IPS-18a (cell line): ENCODE measurements around the gene ARHGAP15.

ENCODE experiments used
- H3K27ac ChIP-seq: one replicate; pipeline ENCODE4 v1.5.1; 2013; ENCODE audit warnings: low read length
- H3K27me3 ChIP-seq: one replicate; pipeline ENCODE4 v1.6.1; 2013; ENCODE audit warnings: mild to moderate bottlenecking, low read length; ENCODE audit not compliant: control insufficient read depth, insufficient read depth
- H3K36me3 ChIP-seq: one replicate; pipeline ENCODE4 v1.6.1; 2013; ENCODE audit warnings: low read depth, low read length; ENCODE audit not compliant: control insufficient read depth
- H3K4me1 ChIP-seq: one replicate; pipeline ENCODE4 v1.6.1; 2013; ENCODE audit warnings: low read depth, low read length; ENCODE audit not compliant: control insufficient read depth
- H3K4me3 ChIP-seq: one replicate; pipeline ENCODE4 v1.5.1; 2013; ENCODE audit warnings: low read length
- H3K9ac ChIP-seq: one replicate; pipeline ENCODE4 v1.6.1; 2013; ENCODE audit warnings: mild to moderate bottlenecking, low read length, moderate library complexity
- H3K9me3 ChIP-seq: one replicate; pipeline ENCODE4 v1.6.1; 2013; ENCODE audit warnings: low read depth, low read length; ENCODE audit not compliant: control insufficient read depth

Gene ARHGAP15

GRCh38 chr2:143146815-143147530, 17.8 kb downstream of the ARHGAP15 start:
- Histone ChIP-seq H3K4me1 (no peaks in the 10 kb centered on the region), H3K36me3 (no peaks in the 10 kb centered on the region), H3K9ac (no peak overlapping the region), H3K9me3 (no peaks in the 10 kb centered on the region), H3K27me3 (no peaks in the 10 kb centered on the region), H3K27ac (no peak overlapping the region), H3K4me3 (no peak overlapping the region)

- Histone ChIP-seq H3K36me3 (no peaks in the 10 kb centered on the region), H3K27me3 (no peaks in the 10 kb centered on the region), H3K4me1 (no peaks in the 10 kb centered on the region), H3K9ac (no peak overlapping the region), H3K9me3 (no peaks in the 10 kb centered on the region), H3K4me3 (no peak overlapping the region), H3K27ac (no peak overlapping the region)
Observed at GRCh38 chr2:143148011-143148410, 18.8 kb downstream of the ARHGAP15 start.

- no peaks in the 10 kb centered on the region for H3K36me3 ChIP-seq
- no peaks in the 10 kb centered on the region for H3K27me3 ChIP-seq
- no peak overlapping the region for H3K9ac ChIP-seq
- no peak overlapping the region for H3K4me3 ChIP-seq
- no peak overlapping the region for H3K27ac ChIP-seq
- H3K9me3 ChIP-seq = no peaks in the 10 kb centered on the region
- H3K4me1 ChIP-seq = no peaks in the 10 kb centered on the region
Observed at GRCh38 chr2:143148757-143149156, 19.5 kb downstream of the ARHGAP15 start.

- no peaks in the 10 kb centered on the region for H3K9me3 ChIP-seq
- no peaks in the 10 kb centered on the region for H3K36me3 ChIP-seq
- no peak overlapping the region for H3K4me3 ChIP-seq
- H3K27me3 ChIP-seq = no peaks in the 10 kb centered on the region
- H3K9ac ChIP-seq = no peak overlapping the region
- H3K4me1 ChIP-seq = no peaks in the 10 kb centered on the region
- no peak overlapping the region for H3K27ac ChIP-seq
Observed at GRCh38 chr2:143150287-143150686, 21.1 kb downstream of the ARHGAP15 start.

GRCh38 chr2:143151111-143151752, 22.0 kb downstream of the ARHGAP15 start:
- H3K4me1 ChIP-seq = no peaks in the 10 kb centered on the region
- no peak overlapping the region for H3K4me3 ChIP-seq
- no peak overlapping the region for H3K27ac ChIP-seq
- H3K9ac ChIP-seq = no peak overlapping the region
- H3K36me3 ChIP-seq = no peaks in the 10 kb centered on the region
- no peaks in the 10 kb centered on the region for H3K27me3 ChIP-seq
- no peaks in the 10 kb centered on the region for H3K9me3 ChIP-seq

- Histone ChIP-seq H3K9me3 (no peaks in the 10 kb centered on the region), H3K36me3 (no peaks in the 10 kb centered on the region), H3K27ac (no peak overlapping the region), H3K9ac (no peak overlapping the region), H3K4me3 (no peak overlapping the region), H3K27me3 (no peaks in the 10 kb centered on the region), H3K4me1 (no peaks in the 10 kb centered on the region)
Observed at GRCh38 chr2:143152219-143152618, 23.0 kb downstream of the ARHGAP15 start.

- Histone ChIP-seq H3K4me3 (no peak overlapping the region), H3K36me3 (no peaks in the 10 kb centered on the region), H3K9ac (no peak overlapping the region), H3K27me3 (no peaks in the 10 kb centered on the region), H3K9me3 (no peaks in the 10 kb centered on the region), H3K27ac (no peak overlapping the region), H3K4me1 (no peaks in the 10 kb centered on the region)
Observed at GRCh38 chr2:143152637-143153036, 23.4 kb downstream of the ARHGAP15 start.

GRCh38 chr2:143155661-143156060, 26.4 kb downstream of the ARHGAP15 start:
- Histone ChIP-seq H3K9ac (no peak overlapping the region), H3K27ac (no peak overlapping the region), H3K4me1 (no peaks in the 10 kb centered on the region), H3K36me3 (no peaks in the 10 kb centered on the region), H3K9me3 (no peaks in the 10 kb centered on the region), H3K4me3 (no peak overlapping the region), H3K27me3 (no peaks in the 10 kb centered on the region)

- H3K9me3 ChIP-seq = no peaks in the 10 kb centered on the region
- H3K27me3 ChIP-seq = no peaks in the 10 kb centered on the region
- H3K36me3 ChIP-seq = no peaks in the 10 kb centered on the region
- no peak overlapping the region for H3K27ac ChIP-seq
- no peak overlapping the region for H3K4me3 ChIP-seq
- no peaks in the 10 kb centered on the region for H3K4me1 ChIP-seq
- no peak overlapping the region for H3K9ac ChIP-seq
Observed at GRCh38 chr2:143157001-143157400, 27.8 kb downstream of the ARHGAP15 start.

- no peaks in the 10 kb centered on the region for H3K9me3 ChIP-seq
- no peaks in the 10 kb centered on the region for H3K36me3 ChIP-seq
- no peaks in the 10 kb centered on the region for H3K27me3 ChIP-seq
- no peak overlapping the region for H3K4me3 ChIP-seq
- H3K4me1 ChIP-seq = no peaks in the 10 kb centered on the region
- no peak overlapping the region for H3K27ac ChIP-seq
- H3K9ac ChIP-seq = no peak overlapping the region
Observed at GRCh38 chr2:143157418-143157817, 28.2 kb downstream of the ARHGAP15 start.

- no peak overlapping the region for H3K4me3 ChIP-seq
Observed at GRCh38 chr2:143158098-143158497, 28.9 kb downstream of the ARHGAP15 start.

More at GRCh38 chr2:143158098-143158497, 28.9 kb downstream of the ARHGAP15 start:
- H3K27ac ChIP-seq = no peak overlapping the region
- no peak overlapping the region for H3K9ac ChIP-seq
- H3K4me1 ChIP-seq = no peaks in the 10 kb centered on the region
- no peaks in the 10 kb centered on the region for H3K27me3 ChIP-seq
- H3K36me3 ChIP-seq = no peaks in the 10 kb centered on the region
- no peaks in the 10 kb centered on the region for H3K9me3 ChIP-seq
